ENCODE results near the gene CCM2.
"Not testable (repeated sequence)": the region's sequence is repeated elsewhere in the genome, so short reads cannot be mapped to it uniquely, and the experiment has no call there.

Gene CCM2

DNA sequence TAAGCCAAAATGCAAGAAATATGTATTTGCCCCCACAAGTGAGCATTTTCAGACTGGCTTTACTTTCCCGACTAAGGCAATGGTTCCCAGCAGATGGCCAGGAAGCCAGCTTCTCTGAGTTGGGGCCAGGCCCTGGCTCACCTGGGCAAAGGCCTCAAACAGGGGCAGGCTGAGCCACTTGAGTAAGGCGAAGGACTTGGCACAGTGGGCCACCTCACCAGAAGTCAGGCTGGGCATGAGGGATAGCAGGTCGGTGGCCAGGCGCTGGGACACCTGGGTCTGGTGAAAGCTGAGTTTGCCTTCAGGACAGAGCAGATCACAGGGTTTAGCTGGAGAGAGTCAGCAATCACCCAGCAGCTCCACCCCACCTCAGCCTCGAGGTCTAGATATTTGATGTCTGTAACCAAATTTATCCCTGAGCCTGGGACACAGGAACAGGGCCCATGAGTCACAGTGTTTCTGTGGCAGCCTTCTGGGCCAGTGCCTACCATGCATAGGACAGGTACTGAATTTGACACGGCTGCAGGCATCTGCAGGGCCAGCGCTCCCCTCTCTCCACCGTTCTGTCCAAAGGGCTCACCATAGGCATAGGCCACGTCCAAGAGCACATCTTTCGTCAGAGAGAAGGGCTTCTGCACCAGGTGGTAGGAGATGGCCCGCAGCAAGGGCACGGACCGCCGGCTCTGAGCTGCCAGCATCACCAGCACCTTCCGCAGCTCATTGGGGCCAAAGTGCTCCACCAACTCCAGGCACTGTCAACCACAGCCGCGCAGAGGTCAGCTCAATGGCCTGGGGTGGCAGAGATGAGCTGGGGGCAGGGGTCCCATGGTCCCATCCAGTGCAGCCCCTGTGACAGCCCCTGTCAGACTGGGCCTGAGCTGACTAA lies 104.2 kb downstream of the CCM2 start:
- no peak for DNase-seq (ENCODE audit: low read depth)

DNA sequence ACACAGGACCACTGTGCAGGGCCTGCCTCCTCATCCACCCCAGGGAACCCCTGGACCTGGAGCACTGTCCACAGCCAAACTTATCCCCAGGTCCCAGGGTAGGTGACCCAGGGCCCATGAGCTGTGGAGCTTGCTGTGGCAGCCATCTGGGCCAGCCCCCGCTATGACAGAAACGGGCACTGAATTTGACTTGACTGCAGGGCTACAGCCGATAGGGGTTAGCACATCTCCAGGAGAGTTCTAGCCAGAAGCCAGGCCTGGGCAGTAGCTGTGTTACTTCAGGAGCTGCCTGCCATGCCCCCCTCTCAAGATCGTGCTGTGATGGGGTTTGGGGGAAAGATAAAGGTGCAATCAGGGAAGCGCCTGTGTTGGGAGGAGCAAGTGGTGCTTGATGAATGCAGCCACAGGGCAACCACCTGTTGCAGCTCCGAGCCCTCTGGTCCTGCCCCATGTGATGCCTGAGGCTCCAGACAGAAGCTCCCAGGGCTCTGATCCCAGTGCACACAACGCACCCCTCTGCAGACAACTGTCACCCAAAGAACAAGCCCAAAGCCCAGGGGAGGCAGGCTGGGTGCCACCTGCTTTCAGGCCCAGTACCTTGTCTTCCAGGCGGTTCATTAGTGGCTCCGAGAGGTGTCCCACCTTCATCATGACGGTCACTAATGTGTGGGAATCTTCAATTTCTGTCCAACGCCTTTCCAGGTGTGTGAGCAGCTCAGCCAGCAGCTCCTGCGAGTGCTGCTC lies 105.0 kb downstream of the CCM2 start:
- DNase-seq (ENCODE audit: low read depth): no peak

DNA sequence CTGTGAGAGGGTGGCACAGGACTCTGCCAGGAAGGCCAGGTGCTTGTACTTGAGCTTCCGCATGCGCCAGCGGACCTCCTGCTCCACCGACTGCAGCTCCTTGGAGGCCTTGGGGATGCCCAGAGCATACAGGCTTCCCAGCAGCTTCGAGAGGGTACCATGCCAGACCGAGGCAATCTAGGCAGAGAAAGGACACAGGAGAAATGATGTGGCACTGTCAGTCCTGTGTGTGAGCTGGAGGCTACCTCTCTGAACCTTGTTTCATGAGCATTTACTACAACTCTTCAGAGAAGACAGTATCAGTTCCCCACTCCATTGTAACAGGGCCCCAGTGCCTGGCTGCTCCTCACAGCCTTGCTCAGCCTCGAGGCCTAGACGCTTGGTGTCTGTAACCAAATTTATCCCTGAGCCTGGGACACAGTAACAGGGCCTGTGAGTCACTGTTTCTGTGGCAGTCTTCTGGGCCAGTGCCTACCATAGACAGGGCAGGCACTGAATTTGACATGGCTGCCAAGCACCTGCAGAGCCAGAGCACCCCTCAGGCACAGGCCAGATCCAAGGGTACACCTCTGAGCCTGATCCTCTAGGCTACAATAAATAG lies 105.7 kb downstream of the CCM2 start:
- no peak for DNase-seq (ENCODE audit: low read depth)

DNA sequence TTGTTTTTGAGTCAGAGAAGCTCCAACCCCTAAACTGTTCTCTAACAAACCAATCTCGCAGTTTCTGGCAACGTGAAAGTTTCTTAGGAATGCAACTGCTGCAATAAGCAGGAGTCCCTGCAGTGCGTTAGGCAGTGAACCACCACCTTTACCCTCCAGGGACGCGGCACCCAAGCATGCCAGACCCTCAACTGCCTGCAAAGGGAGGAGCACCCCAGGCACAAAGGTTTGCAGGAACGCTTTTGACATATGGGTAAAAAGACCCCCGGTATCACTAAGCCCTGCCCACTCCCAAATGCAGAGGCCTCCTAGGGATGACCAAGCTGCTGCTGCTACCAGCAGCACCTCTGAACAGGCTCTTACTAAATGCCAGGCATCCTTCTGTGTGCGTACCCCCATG lies 106.8 kb downstream of the CCM2 start:
- DNase-seq (ENCODE audit: low read depth): no peak

DNA sequence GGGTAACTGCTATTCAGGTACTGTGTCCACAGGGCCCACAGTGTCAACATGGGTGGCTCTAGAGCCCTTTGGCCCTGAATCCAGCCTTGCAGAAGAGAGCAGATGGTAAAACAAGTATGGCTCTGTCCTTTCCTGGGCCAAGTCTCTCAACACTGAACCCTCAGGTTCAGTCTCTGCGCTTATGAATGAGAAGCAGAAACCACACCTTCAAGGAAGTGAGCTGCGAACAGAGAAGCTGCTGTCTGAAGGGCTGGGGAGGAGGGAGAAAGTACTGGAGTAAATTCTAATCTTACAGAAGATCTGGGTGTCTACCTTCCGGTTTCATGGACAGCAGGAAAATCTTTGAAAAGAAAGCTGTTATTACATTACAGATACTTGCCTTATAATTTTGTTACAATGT lies 107.4 kb downstream of the CCM2 start:
- DNase-seq (ENCODE audit: low read depth): no peak

DNA sequence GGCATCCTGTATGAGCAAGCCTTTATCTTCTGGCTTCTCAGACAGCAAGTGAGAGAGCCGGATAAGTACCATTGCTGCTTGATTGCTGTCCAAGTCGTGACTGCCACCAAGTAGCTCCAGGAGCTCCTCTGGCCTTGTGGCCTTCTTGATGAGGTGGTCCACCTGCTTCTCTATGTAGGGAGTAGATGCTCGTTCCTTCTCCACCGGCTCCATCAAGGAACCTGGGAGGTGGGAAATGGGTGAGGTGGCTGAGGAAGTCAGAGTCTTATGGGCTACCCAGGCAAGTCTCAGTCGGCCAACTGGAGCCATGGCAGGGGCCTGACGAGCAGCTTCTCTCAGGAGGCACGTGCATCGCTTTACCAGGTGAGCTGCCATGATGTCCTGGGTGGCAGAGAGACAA lies 108.9 kb downstream of the CCM2 start:
- no peak for DNase-seq (ENCODE audit: low read depth)

DNA sequence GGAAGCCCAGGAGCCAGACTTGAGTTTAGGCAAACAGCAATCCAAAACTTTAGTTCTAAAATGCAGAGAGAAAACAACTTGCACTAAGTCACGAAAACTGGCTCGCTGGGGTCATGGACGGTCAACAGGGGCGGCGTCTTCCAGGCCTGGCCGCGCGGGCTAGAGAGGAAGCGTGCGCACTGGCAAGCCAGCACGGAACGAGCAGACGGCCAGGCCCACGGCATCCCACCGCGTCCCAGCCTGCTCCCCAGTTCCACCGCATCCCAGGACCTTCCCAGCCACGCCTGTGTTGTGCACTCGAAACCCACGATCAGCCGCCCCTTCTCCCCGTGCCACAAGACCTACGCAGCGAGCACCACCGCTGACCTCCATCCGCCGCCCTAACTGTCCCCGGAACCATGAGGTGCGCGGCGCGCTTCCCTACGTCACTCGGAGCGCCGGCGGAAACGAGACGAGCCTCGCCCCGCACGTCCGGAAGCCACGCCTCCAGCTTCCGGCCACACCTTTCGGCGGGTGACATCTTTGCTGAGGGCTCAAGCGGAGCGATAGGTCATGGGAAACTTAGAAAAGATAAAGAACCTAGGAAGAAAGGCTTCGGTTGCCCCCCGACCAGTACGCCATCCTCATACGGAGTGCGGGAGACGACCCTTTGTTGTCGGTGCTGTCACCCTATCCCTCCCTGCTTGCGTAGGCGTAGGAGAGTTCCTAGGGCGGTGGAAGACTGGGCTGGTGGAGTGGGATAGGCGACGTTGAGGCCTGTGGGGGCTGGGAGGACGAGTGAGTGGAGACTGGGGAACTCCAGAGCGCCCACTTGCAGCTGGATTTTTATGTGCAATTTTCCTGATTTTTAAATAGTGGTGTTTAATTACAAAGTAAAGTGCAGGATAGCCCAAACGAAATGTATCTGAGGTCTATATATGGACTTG lies 111.6 kb downstream of the CCM2 start, which contains the start of gene TBRG4:
TSS of gene TBRG4 (minus strand) at position 400 of the 926 bp plus-strand sequence. CDS start 2,460 bp downstream, outside the sequence.
- DNase-seq (ENCODE audit: low read depth): peak; percentile 95

DNA sequence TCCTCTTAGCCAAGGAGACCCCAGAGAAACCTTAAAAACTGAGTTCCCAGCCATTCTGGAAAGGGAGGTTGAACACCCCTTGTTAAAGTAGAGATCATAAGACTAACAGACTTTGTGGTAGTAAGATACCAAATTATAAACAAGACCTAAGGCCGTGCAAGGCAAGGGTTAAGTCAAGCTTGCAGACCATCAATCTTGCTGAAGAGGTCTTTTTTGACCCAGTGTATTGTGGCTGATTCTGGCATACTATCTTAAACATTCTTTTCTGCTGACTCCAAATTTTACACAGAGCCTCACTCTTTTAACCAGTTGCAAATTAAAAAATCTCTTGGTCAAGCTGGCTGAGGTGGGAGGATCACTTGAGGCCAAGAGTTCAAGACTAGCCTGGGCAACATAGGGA lies 112.6 kb downstream of the CCM2 start:
- no peak for DNase-seq (ENCODE audit: low read depth)

DNA sequence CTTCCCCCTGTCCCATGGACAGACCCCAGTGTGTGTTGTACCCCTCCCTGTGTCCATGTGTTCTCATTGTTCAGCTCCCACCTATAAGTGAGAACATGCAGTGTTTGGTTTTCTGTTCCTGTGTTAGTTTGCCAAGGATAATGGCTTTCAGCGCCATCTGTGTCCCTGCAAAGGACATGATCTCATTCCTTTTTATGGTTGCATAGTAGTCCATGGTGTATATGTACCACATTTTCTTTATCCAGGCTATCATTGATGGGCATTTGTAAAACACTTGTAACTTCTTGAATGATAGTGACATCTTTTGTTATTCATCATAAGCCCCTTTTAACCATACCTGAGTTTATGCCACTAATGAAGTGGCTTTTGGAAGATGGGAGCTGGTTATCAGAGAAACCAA lies 114.3 kb downstream of the CCM2 start:
- not testable (repeated sequence) for DNase-seq (ENCODE audit: low read depth)

DNA sequence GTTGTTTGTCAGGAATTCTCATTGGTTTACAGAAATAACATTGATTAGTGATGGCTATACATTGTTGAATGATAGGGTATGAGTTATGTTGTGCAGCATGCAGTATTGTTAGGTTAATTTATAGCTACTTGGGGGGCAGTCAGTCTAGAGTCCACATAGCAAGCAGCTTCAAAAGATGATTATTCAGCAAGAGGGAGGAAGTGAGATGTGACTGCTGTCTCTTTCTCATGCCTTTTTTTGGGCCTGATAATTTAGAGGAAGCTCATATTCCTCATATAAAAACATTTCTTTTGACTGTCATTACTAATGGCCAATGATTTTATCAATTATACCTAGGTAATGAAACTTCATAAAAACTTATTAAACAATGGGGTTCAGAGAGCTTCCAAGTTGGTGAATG lies 114.9 kb downstream of the CCM2 start:
- no peak for DNase-seq (ENCODE audit: low read depth)

DNA sequence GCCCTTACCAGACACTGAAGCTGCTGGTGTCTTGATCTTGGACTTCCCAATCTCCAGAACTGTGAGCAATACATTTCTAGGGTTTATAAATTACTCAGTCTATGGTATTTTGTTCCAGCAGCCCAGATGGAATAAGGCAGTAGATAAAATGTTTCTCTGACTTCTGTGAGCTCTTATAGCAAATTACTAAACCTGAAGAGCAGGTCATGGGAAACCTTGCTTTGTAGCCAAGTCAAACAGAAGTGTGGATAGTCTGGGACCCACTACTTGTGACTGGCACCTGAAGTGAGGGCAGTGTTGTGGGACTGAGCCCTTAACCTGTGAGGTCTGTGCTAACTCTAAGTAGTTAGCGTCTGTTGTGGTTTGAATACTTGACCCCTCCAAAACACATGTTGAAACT lies 116.0 kb downstream of the CCM2 start:
- DNase-seq (ENCODE audit: low read depth): no peak

DNA sequence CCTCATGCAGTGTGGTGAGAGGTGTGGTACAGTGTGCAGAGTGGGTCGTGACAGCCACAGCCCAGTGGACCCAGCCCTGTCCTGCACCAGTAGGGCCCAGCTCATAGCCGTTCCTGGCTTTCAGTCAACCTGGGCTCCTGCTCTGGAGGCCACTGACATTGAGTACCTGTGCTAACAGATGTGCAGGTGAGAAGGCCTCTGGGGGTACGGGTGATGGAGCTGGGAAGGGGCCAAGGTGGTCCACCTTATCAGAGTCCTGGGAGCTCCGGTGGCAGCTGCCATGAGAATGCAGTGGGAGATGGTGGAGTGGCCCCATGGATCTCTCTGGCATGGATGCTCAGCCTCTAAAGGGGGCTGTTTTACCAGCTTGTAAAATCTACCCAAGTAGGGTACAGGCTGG lies 117.6 kb downstream of the CCM2 start:
- DNase-seq (ENCODE audit: low read depth): no peak

DNA sequence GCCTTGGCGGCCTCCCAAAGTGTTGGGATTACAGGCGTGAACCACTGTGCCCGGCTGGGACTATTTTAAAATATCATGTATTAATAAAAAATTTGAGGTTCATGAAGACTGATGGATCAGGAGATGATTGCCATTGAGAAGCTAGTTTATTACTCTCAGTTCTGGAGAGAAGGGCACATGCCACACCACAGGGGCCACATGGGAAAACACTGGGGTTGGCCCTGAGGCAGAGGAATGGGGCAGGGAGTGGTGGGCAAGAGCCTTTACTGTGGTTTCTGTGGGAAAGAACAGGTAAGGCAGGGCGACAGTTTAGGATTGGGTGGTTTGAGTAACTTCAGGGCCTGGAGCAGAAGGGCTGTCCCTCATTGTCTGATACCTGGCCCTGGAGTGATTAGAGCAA lies 118.3 kb downstream of the CCM2 start:
- DNase-seq (ENCODE audit: low read depth): no peak

DNA sequence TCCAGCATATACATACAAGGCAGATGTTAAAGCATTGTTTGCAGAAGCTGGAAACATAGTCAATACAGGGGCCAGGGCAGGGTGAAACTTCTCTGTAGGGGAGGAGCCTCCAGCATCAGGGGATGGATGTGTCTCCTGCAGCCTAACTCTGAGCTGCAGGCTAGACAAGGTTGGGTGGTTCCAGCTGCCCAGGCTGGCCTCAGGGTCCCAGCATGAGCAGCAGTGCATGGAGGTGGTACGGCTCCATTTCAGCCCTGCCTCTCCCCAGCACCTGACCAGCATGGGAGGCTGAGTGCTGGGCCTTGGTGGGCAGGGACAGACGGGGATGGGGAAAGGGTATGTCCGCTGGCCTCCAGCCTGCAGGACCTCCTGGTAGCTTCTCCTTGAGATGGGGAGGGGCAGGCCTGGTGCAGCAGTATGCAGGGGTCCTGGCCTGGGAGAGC lies 118.9 kb downstream of the CCM2 start:
- no peak for DNase-seq (ENCODE audit: low read depth)

DNA sequence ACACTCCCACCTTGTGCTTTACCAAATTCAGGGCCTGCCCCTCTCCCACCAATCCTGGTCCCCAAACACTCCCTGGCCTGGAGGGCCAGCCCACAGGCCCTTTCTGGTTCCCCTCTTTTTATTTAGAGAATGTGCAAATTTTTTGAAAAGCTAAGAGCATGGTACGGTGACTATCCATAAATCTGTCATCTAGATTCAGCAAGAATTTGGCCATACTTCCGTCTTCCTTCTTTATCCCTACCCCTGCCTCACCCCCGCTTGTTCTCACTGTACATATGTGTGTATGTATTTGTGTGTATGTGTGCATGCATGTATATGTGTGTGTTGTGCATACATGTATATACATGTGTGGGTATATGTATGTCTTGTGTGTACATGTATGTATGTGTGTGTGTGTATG lies 119.5 kb downstream of the CCM2 start:
- DNase-seq (ENCODE audit: low read depth): no peak

DNA sequence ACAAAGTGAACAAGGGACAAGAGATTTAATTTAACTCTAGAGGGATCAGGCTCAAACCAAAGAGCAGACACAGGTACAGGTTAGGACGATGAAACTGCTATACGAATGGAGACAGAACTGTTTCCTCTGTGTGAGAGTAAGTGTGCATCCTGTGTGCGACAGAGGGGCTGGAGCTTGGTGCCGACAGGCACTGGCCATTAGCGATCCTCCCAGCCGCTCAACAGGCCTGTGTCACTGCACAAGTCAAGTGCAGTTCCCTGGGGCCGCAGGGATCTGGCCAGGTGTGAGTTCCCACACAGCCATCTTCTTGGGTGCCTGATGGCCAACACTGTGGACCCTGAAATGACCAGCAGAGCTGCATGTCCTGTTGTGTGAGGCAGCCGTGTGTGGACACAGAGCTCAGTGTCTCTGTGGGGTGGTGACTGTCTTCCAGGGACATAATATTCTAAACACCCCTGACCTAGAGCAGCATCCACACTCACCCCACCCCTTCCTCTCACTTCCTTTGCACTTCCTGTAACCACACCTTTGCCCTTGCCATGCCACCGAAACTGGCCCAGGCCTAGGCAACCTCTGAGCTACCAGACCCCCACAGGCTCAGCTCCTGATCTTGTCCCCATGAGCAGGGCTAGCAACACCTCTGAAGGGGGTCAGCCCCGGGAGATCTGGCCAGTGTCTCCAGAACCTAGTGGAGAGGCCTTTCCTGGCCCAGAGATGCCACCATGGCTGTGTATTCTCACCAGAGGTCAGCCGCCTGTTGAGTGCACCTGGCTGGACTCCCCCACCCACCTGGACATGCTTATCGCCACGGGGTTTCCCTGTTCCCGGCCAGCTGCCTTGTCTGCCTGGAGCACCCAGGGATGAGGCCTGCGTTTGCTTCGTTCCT lies 123.2 kb downstream of the CCM2 start:
- DNase-seq (ENCODE audit: low read depth): no peak

DNA sequence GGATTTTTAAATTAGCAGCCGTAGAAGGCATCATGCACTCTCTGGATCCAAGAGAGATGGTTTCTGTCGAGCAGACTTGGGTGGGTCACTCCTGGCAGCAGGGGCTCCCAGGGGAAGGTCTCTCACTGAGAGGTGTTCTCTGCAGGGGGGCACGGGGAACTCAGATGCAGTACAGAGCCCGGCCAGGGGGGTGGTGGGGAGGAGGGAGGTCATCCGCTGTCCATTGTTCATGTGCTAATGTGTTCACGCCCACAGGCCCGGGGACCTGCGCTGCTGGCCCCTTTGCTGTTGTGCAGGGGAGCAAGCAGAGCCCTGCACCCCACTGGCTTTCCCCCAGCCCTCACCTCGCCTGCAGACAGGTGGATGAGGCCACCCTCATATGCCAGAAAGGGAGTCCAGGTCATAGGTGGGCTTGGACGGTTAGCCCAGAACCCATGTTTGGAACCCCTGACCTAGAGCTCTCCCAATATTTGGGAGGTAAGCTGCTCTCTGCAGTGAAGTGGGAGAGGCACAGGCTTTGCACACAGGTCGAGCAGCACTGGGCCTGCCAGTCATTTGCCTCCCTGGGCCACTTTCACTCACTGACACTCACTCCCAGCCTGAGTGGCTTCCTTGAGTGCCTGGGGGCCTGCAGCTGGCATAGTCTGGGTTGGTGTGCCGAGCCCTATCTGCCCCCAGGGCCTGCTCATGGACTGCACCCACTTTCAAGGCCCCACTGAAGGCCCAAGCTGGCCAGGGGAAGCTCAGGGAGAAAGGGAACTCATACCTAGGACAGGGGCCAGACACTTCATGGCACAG lies 124.1 kb downstream of the CCM2 start:
- no peak for DNase-seq (ENCODE audit: low read depth)

DNA sequence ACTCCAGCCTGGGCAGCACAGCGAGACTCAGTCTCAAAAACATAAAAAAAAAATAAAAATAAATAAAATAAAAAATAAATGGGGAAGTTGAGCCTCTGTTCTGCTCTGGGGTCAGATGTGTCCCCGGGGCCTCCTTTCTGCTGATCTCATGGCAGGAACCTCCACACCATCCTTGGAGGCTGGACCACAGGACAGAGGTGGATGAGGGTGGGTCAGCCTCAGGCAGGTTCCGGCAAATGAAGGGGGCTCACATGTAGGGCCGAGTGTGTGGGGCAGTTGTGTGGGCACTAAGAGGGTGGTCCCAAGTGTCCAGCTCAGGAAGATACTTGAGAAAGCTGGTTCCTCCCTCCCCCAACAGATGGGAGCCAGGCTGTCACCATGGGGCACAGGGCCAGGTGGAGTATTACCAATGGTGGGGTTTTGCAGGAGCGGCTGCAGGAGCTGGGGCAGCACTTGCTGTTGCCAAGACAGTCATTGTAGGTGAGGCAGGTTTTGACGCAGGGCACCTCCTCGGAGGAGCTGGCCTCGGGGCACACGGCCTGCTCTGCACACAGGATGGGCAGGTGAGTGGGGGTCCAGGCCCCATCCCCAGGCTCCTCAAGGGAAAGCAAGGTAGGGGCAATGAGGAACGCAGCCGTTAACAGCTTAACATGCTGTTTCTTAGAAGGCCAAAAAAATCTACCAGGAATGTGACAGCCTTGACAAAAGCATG lies 125.3 kb downstream of the CCM2 start:
- DNase-seq (ENCODE audit: low read depth): no peak

Data from iris pigment epithelial cell (primary cell).